Calu3 (cell line): Measurements from ENCODE around the gene MRPL28. TPM values are rescaled to one million over a fixed set of nuclear protein-coding genes. Genes with fewer than 3 reads are reported as not detected.
"Not testable (repeated sequence)": the region's sequence is repeated elsewhere in the genome, so short reads cannot be mapped to it uniquely, and the experiment has no call there.

Experiments used
- BruUV-seq: library from RNA; stranded (reverse); fragments of 400-500 nt; replicated peaks from 2 replicates; lab custom pipeline; 2021; lab: Mats Ljungman, UMichigan
- CTCF ChIA-PET: fragments of 300-600 bp; sonication (Branson Sonifier 250); formaldehyde crosslinking; loops from one replicate; lab custom pipeline; 2022; ENCODE audit warnings: antibody characterized with exemption; lab: Charles Lee
- DNase-seq: peaks from one replicate; pipeline ENCODE4 v3.0.0; 2022
- H3K27ac Mint-ChIP-seq: one replicate; pipeline ENCODE4 v1.8.0; 2022; ENCODE audit warnings: mixed read lengths; ENCODE audit not compliant: unreplicated experiment
- H3K27me3 Mint-ChIP-seq: one replicate; pipeline ENCODE4 v1.8.0; 2022; ENCODE audit warnings: mixed read lengths; ENCODE audit not compliant: unreplicated experiment
- H3K36me3 Mint-ChIP-seq: one replicate; pipeline ENCODE4 v1.8.0; 2022; ENCODE audit warnings: mild to moderate bottlenecking, moderate library complexity, mixed read lengths; ENCODE audit not compliant: insufficient read depth, unreplicated experiment
- H3K4me1 Mint-ChIP-seq: one replicate; pipeline ENCODE4 v1.8.0; 2022; ENCODE audit warnings: mild to moderate bottlenecking, low read depth, mixed read lengths; ENCODE audit not compliant: unreplicated experiment
- H3K4me3 Mint-ChIP-seq: one replicate; pipeline ENCODE4 v1.8.0; 2022; ENCODE audit warnings: mild to moderate bottlenecking, low read depth, moderate library complexity, mixed read lengths; ENCODE audit not compliant: unreplicated experiment
- H3K9me3 Mint-ChIP-seq: one replicate; pipeline ENCODE4 v1.8.0; 2022; ENCODE audit warnings: low read depth, mixed read lengths; ENCODE audit not compliant: unreplicated experiment
- intact Hi-C: fragments of 100-400 bp; cut with micrococcal nuclease; formaldehyde crosslinking; loops from one replicate; pipeline ENCODE4 v1.10.0; 2022; ENCODE audit not compliant: unreplicated experiment
- total RNA-seq: library from RNA; stranded (reverse); gene quantifications from 2 replicates; pipeline ENCODE4 v1.2.3, GENCODE V29; 2022
- TF ChIP-seq, protein P1 (sequence below): fragments of 200-600 bp; IDR thresholded peaks from one replicate; pipeline ENCODE4 v1.8.0; 2022; ENCODE audit warnings: antibody characterized with exemption; ENCODE audit not compliant: unreplicated experiment

The MRPL28 gene
- total RNA-seq, 1 experiment from 2014 or later, result 115 TPM

DNA sequence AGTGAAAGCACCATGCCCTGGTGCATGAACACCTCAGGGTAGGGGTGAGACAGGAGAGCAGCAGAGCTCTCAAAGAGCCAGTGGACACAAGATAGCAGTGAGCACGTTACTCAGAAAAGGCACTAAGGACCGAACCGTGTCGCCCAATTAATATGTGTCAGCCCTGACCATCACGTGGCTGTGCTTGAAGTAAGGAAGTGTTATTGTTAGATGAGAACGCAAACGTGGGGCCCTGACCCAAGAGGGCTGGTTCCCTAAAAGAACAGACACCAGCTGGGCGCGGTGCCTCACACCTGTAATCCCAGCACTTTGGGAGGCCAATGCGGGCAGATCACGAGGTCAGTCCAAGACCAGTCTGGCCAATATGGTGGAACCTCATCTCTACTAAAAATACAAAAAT lies 34.1 kb downstream of the MRPL28 start:
- intact Hi-C loops, result no loop called here
- TF ChIP-seq, protein P1, sequence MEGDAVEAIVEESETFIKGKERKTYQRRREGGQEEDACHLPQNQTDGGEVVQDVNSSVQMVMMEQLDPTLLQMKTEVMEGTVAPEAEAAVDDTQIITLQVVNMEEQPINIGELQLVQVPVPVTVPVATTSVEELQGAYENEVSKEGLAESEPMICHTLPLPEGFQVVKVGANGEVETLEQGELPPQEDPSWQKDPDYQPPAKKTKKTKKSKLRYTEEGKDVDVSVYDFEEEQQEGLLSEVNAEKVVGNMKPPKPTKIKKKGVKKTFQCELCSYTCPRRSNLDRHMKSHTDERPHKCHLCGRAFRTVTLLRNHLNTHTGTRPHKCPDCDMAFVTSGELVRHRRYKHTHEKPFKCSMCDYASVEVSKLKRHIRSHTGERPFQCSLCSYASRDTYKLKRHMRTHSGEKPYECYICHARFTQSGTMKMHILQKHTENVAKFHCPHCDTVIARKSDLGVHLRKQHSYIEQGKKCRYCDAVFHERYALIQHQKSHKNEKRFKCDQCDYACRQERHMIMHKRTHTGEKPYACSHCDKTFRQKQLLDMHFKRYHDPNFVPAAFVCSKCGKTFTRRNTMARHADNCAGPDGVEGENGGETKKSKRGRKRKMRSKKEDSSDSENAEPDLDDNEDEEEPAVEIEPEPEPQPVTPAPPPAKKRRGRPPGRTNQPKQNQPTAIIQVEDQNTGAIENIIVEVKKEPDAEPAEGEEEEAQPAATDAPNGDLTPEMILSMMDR, result no peak
- BruUV-seq, result no TSS peak
- Mint-ChIP-seq H3K27me3 (no peaks in the 10 kb centered on the region), H3K36me3 (peaks cover 16% of the 10 kb centered on the region), H3K4me3 (no peak overlapping the region), H3K4me1 (peaks cover 34% of the 10 kb centered on the region), H3K9me3 (peaks cover 3% of the 10 kb centered on the region), H3K27ac (no peak overlapping the region)
- CTCF ChIA-PET, result interaction anchor here (0.7 kb wide), 1 partner anchor 16 kb away, joined by 5 read pairs; no protein-coding TSS in a partner anchor
- no peak for DNase-seq

GRCh38 chr16:334861-335632 lies 35.3 kb downstream of the MRPL28 start:
- not testable (repeated sequence) for H3K27ac Mint-ChIP-seq

DNA sequence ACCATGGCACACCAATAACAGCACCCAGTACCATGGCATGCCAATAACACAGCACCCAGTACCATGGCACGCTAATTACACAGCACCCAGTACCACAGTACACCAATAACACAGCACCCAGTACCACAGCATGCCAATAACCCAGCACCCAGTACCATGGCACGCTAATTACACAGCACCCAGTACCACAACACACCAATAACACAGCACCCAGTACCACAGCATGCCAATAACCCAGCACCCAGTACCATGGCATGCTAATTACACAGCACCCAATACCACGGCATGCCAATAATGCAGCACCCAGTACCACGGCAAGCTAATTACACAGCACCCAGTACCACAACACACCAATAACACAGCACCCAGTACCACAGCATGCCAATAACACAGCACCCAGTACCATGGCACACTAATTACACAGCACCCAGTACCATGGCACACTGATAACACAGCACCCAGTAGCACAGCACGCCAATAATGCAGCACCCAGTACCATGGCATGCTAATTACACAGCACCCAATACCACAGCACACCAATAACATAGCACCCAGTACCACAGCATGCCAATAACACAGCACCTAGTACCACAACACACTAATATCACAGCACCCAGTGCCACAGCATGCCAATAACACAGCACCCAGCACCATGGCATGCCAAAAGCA lies 36.0 kb downstream of the MRPL28 start:
- BruUV-seq, H3K27me3 Mint-ChIP-seq, H3K4me3 Mint-ChIP-seq, CTCF ChIA-PET, intact Hi-C loops, H3K9me3 Mint-ChIP-seq, H3K27ac Mint-ChIP-seq, DNase-seq: not testable (repeated sequence)
- H3K36me3 Mint-ChIP-seq, result peaks cover 21% of the 10 kb centered on the region
- H3K4me1 Mint-ChIP-seq, result peaks cover 39% of the 10 kb centered on the region

More at GRCh38 chr16:334861-335632, 35.3 kb downstream of the MRPL28 start:
- H3K4me1 Mint-ChIP-seq, result peaks cover 42% of the 10 kb centered on the region
- peaks cover 19% of the 10 kb centered on the region for H3K36me3 Mint-ChIP-seq
- BruUV-seq, H3K4me3 Mint-ChIP-seq, H3K27me3 Mint-ChIP-seq, DNase-seq, intact Hi-C loops, H3K9me3 Mint-ChIP-seq, CTCF ChIA-PET: not testable (repeated sequence)

DNA sequence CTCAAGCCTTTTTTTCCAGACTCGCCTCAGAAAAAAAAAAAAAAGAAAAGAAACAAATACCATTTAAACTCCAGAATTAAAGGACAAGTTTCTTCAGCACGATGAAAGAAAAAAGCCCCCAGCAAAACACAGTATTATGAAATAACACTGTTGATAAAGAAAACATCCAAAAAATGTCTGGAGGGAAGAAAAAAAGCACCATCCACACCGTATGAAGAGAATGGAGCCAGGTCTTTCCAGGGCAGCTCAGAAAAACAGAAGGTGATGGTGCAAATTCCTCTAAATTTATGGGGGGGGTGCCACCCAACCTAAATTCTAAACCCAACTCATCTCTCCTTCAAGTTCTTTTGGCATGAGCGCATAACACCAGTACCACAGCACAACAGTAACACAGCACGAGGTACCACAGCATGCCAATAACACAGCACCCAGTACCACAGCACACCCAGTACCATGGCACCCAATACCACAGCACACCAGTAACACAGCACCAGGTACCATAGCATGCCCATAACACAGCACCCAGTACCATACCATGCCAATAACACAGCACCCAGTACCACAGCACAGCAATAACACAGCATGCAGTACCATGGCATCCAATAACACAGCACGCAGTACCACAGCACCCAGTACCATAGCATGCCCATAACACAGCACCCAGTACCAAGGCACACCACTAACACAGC lies 36.8 kb downstream of the MRPL28 start:
- Mint-ChIP-seq H3K4me3 (no peak overlapping the region), H3K36me3 (peaks cover 17% of the 10 kb centered on the region), H3K9me3 (peaks cover 3% of the 10 kb centered on the region), H3K27me3 (no peaks in the 10 kb centered on the region), H3K4me1 (peaks cover 39% of the 10 kb centered on the region), H3K27ac (no peak overlapping the region)
- intact Hi-C loops, result no loop called here
- no peak for DNase-seq
- TF ChIP-seq, protein P1, result no peak
- no TSS peak for BruUV-seq
- CTCF ChIA-PET, result no interaction called here

DNA sequence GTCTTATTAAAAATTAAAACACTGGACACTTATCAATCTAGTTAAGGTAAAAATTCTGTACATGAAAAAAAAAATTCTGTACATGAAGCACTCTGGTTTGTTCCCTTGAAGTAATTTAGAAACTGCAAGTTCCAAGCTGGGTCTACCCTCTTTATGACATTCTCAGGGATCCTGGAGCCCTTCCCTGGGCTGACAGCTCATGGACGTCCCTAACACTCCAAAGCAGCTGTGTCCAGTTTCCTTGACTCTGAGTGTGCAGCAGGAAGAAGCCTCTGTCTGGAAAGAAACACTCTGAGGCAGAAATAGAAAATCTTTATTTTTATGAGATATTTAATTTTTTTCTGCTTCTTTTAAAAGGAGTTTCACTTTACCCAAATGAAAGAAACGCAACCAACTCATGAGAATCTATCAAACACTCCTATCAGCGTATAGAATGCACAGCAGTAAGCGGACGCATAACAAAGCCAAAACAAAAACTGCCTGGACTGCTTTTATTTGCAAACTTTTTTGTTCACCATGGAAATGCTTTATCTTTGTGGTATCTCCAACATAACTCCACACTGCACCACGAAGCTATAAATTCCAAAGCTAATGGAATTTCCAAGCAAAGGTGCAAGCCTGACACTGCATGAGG lies 39.0 kb downstream of the MRPL28 start:
- H3K27ac Mint-ChIP-seq, CTCF ChIA-PET, H3K27me3 Mint-ChIP-seq, DNase-seq, intact Hi-C loops, H3K9me3 Mint-ChIP-seq, BruUV-seq, H3K4me3 Mint-ChIP-seq: not testable (repeated sequence)
- peaks cover 39% of the 10 kb centered on the region for H3K4me1 Mint-ChIP-seq
- peaks cover 31% of the 10 kb centered on the region for H3K36me3 Mint-ChIP-seq
